GM21381 (cell line): ENCODE measurements around the gene GJA9.
"Not testable (repeated sequence)": the region's sequence is repeated elsewhere in the genome, so short reads cannot be mapped to it uniquely, and the experiment has no call there.

Experiments
- ATAC-seq: cut with Tn5 transposase; IDR thresholded peaks from one replicate; pipeline ENCODE4 v1.9.1; 2021; ENCODE audit warnings: mild to moderate bottlenecking, moderate library complexity; ENCODE audit not compliant: unreplicated experiment

GJA9 gene

GRCh38 chr1:38881487-38881886, at the start of gene GJA9:
Gene GJA9 (minus strand): TSS chr1:38881587. CDS start chr1:38876098, 5,489 bp downstream.
- no peak for ATAC-seq

DNA sequence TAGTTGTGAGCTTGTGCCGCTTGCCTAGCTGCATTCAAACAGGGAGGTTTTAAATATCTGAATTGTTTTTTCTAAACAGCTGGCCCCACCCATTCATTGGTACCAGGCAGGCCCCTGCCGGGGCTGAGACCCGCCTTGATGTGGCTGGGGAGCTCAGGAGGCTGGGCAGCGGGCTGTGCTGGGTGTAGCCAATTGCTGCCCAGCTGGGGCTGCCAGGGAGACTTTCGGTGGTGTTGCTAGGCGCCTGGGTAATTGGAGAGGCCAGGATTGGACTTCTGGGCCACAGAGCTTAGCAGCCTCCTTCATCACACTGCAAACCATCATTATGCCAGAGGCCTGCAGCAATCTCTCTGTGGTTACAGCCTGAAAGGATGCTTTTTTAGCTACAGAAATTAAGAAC, 48.1 kb upstream of the GJA9 start:
- no peak for ATAC-seq

DNA sequence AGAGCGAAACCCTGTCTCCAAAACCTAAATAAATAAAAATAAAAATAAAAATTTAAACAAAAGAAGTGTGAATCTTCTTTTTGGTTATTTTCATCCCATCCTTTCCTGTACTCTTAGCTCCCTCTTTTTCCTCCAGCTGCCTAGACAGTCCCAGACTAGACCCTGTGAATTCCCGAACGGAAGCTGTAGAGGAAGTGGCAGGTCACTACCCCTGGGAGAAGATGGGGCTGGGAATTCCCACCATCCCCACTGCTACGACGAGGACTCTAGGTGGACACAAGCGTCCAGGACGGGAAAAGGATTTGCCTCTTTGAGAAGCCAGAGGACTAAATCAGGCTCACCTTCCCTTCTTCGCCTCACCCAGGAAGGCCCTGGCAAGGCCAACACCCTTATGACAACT, 47.7 kb upstream of the GJA9 start:
- no peak for ATAC-seq

GRCh38 chr1:38926091-38926490, 44.7 kb upstream of the GJA9 start:
- no peak for ATAC-seq

DNA sequence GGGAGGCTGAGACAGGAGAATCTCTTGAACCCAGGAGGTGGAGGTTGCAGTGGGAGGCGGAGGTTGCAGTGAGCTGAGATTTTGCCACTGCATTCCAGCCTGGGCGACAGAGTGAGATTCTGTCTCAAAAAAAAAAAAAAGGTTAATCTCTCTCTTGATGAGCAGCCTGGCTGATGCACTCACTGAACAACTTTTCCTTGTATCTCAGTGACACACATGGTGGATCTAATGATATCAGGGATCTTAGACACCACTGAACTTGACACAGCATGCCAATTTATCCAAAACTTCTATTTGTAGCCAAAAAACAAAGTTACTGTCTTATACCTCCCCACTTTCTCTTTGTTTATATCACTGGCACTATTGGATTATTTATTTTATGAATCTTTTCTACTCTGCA, 44.0 kb upstream of the GJA9 start:
- ATAC-seq = no peak

GRCh38 chr1:38923607-38924006, 42.2 kb upstream of the GJA9 start:
- ATAC-seq = no peak

DNA sequence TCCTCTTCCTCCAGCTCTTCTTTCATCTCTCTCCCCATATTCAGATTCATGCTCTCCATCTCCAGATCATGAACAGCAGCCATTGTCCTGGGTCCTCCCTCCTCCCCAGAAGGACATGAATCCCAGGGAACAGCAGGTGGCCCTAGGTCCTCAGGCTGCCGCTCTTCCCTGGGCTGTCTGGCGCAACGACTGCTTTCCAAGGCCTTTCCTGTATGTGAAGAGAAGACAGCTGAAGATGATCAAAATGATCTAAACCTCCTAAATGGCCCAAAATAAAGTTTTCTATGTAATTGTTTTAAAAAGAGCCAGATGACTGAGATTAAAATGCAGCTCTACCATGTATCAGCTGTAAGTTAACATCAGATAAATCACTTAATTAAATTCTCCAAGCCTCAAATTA, 37.7 kb upstream of the GJA9 start:
- ATAC-seq = no peak

- ATAC-seq = no peak
Observed at GRCh38 chr1:38918568-38918967, 37.2 kb upstream of the GJA9 start.

DNA sequence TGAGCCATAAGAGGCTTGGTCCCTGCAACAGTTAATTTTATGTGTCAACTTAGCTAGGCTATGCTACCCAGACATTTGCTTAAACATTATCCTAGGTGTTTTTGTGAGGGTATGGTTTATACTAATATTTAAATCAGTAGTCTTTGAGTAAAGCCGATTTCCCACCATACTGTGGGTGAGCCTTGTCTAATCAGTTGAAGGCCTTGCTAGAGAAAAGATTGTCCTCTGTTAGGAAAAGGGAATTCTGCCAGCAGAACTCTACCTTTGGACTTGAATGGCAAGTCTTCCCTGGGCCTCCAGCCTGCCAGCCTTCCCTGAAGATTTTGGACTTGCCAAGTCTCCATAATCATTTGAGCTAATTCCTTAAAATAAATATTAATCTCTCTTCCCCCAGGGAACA, 36.4 kb upstream of the GJA9 start:
- no peak for ATAC-seq

DNA sequence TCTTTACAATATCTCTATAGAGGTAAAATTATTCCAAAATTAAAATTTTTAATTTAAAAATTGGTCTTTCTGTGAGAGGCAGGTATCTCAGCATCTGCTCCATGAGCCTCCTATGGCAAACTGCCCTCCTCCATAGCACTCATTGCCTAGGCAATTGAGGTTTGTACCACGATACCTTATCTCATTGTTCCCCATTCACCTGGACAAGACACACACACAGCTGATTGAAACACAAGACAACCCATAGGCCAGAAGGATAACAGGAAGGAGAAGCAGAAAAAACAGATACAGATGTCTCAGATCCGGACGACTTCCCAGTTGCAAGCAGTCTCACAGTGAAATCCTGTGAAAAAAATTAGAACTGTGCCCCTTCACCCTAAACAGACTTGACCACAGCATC, 36.0 kb upstream of the GJA9 start:
- ATAC-seq = no peak

DNA sequence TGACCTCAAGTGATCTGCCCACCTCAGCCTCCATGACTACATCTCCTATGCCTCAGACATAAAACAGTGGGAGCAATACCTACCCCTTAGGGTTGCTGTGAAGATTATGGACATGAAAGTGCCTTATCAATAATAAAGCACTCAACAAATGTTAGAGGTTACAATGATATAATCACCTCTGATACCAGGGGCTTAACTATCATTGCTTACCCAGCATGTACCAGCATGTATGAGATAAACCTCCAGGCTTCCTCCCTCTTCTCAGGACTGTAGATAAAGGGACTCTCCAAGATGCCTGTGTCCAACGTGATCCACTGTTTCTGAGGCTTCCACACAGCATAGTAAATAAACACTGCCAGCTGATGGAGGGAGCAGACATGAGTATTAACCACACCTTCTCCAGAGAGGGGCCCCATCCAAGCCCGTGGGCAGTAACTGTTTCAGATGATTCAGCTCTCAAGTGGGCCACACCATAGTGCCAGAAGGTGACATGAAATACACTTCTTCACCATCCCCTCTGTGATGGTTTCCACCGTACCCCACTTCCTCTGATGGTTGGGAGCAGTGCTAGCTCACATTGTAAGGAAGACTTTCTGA, 34.1 kb upstream of the GJA9 start:
- no peak for ATAC-seq

DNA sequence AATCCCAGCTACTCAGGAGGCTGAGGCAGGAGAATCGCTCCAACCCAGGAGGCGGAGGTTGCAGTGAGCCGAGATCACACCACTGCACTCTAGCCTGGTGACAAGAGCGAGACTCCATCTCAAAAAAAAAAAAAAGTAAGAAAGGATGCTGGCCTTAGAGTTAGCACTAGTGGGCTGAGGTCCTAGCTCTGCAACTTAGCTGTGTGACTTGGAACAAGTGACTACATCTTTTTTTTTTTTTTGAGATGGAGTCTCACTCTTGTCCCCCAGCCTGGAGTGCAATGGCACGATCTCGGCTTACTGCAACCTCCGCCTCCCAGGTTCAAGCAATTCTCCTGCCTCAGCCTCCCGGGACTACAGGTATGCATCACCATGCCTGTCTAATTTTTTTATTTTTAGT, 33.5 kb upstream of the GJA9 start:
- not testable (repeated sequence) for ATAC-seq

DNA sequence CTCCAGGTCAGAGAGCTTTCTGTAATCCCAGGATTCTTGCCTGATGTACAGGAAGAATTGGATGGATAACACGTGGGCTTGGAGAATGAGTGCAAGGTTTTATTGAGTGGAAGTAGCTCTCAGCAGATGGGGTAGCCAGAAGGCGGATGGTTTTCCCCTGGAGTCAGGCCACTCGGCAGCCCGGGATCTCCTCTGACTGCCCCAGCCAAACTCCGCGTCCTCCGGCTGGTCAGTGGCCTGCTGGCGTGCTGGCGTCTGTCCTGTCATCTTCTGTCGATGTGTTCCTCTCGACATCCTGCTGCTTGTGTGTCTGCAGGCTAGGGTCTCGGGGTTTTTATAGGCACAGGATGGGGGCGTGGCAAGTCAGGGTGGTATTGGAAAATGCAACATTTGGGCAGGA, 27.4 kb upstream of the GJA9 start:
- ATAC-seq = no peak

GRCh38 chr1:38905985-38906384, 24.6 kb upstream of the GJA9 start:
- ATAC-seq = no peak

DNA sequence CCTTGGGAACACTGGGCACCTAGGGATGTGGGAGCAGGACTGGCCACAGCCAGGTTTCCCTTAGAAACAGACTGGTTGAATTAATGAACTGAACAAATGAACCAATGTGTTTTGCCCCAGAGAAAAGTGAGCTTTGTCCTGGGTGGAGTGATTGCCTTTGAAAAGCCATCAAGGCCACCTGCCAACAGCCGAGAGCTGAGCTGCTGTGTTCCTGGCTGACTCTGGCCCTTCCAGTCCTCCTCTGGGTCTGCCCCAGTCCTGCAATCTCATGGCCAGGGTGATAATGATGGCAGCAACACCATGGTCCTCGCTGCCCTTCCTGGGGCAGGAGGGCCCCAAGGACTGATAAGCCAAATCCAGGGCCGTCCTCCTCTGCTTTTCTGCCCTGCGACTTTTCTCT, 18.2 kb upstream of the GJA9 start:
- ATAC-seq = no peak

DNA sequence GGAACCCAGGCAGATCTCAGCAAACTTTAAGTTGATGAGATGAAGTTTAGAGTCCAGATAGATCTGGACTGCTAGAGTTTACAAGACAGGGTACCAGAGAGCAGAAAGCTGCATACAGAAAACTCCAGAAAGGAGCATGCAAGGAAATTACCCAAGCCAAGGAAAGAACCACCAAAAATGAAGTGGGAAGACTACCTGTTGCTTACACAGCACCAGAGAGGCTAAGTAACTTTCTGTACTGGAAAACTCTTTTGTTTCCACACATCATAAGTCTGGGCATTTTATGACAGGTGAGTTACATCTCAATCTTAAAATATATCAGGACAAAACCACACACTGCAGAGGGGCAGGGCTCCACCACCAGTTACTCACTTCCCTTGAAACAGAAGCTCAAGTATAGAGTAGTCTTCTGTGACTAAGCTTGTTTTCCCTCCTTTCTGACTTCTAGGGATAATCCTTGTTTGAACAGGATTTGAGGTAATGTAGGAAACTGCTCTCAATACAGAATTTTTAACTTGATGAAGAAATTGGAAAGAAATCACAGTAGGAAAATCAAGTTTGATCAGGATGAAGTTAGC, 17.4 kb upstream of the GJA9 start:
- ATAC-seq = no peak

- no peak for ATAC-seq
Observed at GRCh38 chr1:38896169-38896568, 14.8 kb upstream of the GJA9 start.

DNA sequence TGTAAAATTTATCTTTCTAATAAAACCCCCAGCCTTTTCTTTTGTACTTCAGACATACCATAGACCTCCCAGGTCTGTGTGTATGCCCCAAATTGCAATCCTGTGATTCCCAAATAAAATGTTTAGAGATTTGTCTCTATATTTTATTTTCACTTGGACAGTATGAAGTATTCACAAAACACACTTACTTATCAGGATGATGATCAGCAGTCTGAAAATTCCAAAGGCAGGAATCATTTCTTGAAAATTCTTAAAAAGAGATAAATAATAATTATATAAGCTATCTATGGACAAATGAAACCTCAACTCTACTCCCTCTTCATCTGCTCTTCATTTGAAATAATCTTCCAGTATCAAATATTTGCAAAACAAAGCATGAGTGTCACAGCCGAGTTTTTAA, 11.6 kb upstream of the GJA9 start:
- ATAC-seq = no peak

GRCh38 chr1:38891753-38892152, 10.4 kb upstream of the GJA9 start:
- ATAC-seq = no peak

DNA sequence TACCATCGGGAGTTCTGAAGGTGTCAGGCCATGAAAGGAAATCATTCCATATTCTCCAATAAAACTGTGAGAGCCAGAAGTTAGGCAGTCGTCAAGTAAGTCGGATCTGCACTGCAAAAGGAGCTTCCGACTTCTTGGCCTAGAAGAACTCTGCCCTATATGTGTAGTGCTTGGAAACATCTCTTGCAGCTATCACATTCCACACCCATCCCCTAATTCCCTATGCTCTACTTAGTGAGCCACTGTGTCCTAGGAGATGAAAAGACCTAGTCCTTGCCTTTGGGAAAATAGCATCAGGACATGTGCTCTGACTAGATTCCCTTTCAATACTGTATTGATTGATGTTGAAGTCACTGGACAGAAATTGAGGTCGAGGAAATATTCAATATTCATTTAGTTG, 8.2 kb upstream of the GJA9 start:
- ATAC-seq = no peak

GRCh38 chr1:38888423-38889333, 7.3 kb upstream of the GJA9 start:
- no peak for ATAC-seq

DNA sequence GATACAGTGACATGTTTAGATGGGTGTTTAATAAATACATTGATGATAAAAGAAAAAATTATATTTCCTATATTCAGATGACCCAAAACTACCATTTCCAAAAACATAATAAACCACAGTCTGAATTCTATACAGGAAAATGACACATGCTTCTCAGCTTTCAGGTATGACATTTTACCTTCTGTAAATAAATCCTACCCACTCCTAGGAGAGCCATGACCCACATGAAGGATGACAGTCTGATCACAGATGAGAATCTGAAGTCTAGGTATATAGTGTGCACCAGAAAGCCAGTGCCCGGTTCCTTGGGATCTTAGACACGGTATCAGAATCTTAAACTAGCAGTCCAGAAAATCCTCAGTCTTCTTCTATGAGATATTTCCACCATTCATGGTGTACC, 3.7 kb upstream of the GJA9 start:
- ATAC-seq = no peak
